Activated CD8-positive, alpha-beta T cell treated with anti-CD3 and anti-CD28 coated beads for 36 hours (primary cell): ENCODE data around the gene SLC12A9. TPM values are rescaled to one million over a fixed set of nuclear protein-coding genes. Genes with fewer than 3 reads are reported as not detected.
A peak's percentile ranks its signal among the peaks of the same experiment; 100 is the strongest.

ENCODE experiments used
- ATAC-seq: fragments of 200-7000 bp; cut with Tn5 transposase; one replicate; pipeline ENCODE4 v1.10.0; 2021; ENCODE audit warnings: mild to moderate bottlenecking, moderate library complexity
- CTCF ChIA-PET: fragments of 350-600 bp; sonication (Branson Sonifier 250); formaldehyde crosslinking; loops from one replicate; lab custom pipeline; 2021; ENCODE audit warnings: antibody characterized with exemption; lab: Charles Lee
- POLR2A ChIA-PET: fragments of 350-600 bp; sonication (Branson Sonifier 250); formaldehyde crosslinking; loops from one replicate; lab custom pipeline; 2021; ENCODE audit warnings: antibody characterized with exemption; lab: Charles Lee
- DNase-seq: peaks from one replicate; pipeline ENCODE4 v3.0.0-alpha.2; 2020
- H3K27ac Mint-ChIP-seq: one replicate; pipeline ENCODE4 v1.8.0; 2021; ENCODE audit warnings: mild to moderate bottlenecking, mixed read lengths
- H3K27me3 Mint-ChIP-seq: one replicate; pipeline ENCODE4 v1.8.0; 2021; ENCODE audit warnings: mixed read lengths
- H3K36me3 Mint-ChIP-seq: one replicate; pipeline ENCODE4 v1.8.0; 2021; ENCODE audit warnings: low read depth, mixed read lengths
- H3K4me1 Mint-ChIP-seq: one replicate; pipeline ENCODE4 v1.8.0; 2021; ENCODE audit warnings: low read depth, mixed read lengths
- H3K4me3 Mint-ChIP-seq: one replicate; pipeline ENCODE4 v1.8.0; 2021; ENCODE audit warnings: mild to moderate bottlenecking, moderate library complexity, mixed read lengths
- H3K9me3 Mint-ChIP-seq: one replicate; pipeline ENCODE4 v1.8.0; 2021; ENCODE audit warnings: mixed read lengths
- CTCF ChIP-seq: fragments of 200-600 bp; IDR thresholded peaks from one replicate; pipeline ENCODE4 v1.8.0; 2022; ENCODE audit warnings: antibody characterized with exemption, mild to moderate bottlenecking
- intact Hi-C: fragments of 100-400 bp; cut with micrococcal nuclease; formaldehyde crosslinking; loops from one replicate; pipeline ENCODE4 v1.10.0; 2022
- total RNA-seq, 2 experiments: library from RNA; stranded (reverse); gene quantifications; one replicate each; pipeline ENCODE4 v1.2.3, GENCODE V29; 2021

SLC12A9 gene
- total RNA-seq, 2 experiments from 2014 or later: 10.2 to 11.3 TPM

- H3K9me3 Mint-ChIP-seq: no peaks in the 10 kb centered on the region
- peak overlapping the region; percentile 98 for H3K27ac Mint-ChIP-seq
- intact Hi-C loops: no loop called here
- CTCF ChIA-PET: interaction anchor here (2.4 kb wide), 1 partner anchor 13 kb away, joined by 9 read pairs; no protein-coding TSS in a partner anchor
- H3K4me1 Mint-ChIP-seq: peaks cover 34% of the 10 kb centered on the region
- H3K27me3 Mint-ChIP-seq: no peaks in the 10 kb centered on the region
- peaks cover 64% of the 10 kb centered on the region for H3K36me3 Mint-ChIP-seq
- H3K4me3 Mint-ChIP-seq: peak overlapping the region; percentile 98
- POLR2A ChIA-PET: interaction anchor here (1.2 to 6.8 kb wide), 4 partner anchors 13 to 211 kb away, joined by 3 to 167 read pairs (median 8); partner anchors contain the start of genes SLC12A9, TRIM56 and UFSP1
- ATAC-seq: no peak
- DNase-seq: no peak
- TF ChIP-seq CTCF: no peak
Observed at GRCh38 chr7:100874300-100874576, 21.7 kb downstream of the SLC12A9 start.

- intact Hi-C loops: no loop called here
- H3K4me1 Mint-ChIP-seq: peaks cover 38% of the 10 kb centered on the region
- H3K27me3 Mint-ChIP-seq: no peaks in the 10 kb centered on the region
- peak within 1 kb of the TSS; percentile 98 for H3K27ac Mint-ChIP-seq
- DNase-seq (peak; percentile 99), ATAC-seq (peak; percentile 95)
- CTCF ChIA-PET: interaction anchor here (1.0 to 2.8 kb wide), 5 partner anchors 12 to 169 kb away, joined by 3 to 16 read pairs (median 9); partner anchors contain the start of genes POP7, SLC12A9 and UFSP1
- POLR2A ChIA-PET: interaction anchor here (0.6 to 6.8 kb wide), 13 partner anchors 8 to 211 kb away, joined by 3 to 167 read pairs (median 4); partner anchors contain the start of genes POP7, SLC12A9, TRIM56 and TRIP6
- H3K4me3 Mint-ChIP-seq: peak within 1 kb of the TSS; percentile 98
- no peak for TF ChIP-seq CTCF
- peaks cover 68% of the 10 kb centered on the region for H3K36me3 Mint-ChIP-seq
- no peaks in the 10 kb centered on the region for H3K9me3 Mint-ChIP-seq
Observed at GRCh38 chr7:100874577-100875355, 22.3 kb downstream of the SLC12A9 start, which contains the start of gene SRRT. Gene SRRT, plus strand, starts transcription at chr7:100875103. Its CDS starts 488 bp downstream, at chr7:100875591.

GRCh38 chr7:100875356-100875751 lies 22.8 kb downstream of the SLC12A9 start:
- Mint-ChIP-seq H3K9me3 (no peaks in the 10 kb centered on the region), H3K4me1 (peaks cover 41% of the 10 kb centered on the region), H3K27ac (peak overlapping the region; percentile 98), H3K27me3 (no peaks in the 10 kb centered on the region), H3K36me3 (peaks cover 72% of the 10 kb centered on the region), H3K4me3 (peak overlapping the region; percentile 98)
- ChIA-PET CTCF (interaction anchor here (1.0 to 2.8 kb wide), 7 partner anchors 8 to 369 kb away, joined by 3 to 16 read pairs (median 6); partner anchors contain the start of genes POP7, SLC12A9, TRIP6 and UFSP1), POLR2A (interaction anchor here (0.7 to 6.8 kb wide), 12 partner anchors 9 to 392 kb away, joined by 3 to 167 read pairs (median 4); partner anchors contain the start of genes POP7, SLC12A9, TRIM56 and TRIP6)
- DNase-seq (peak; percentile 71), ATAC-seq (peak; percentile 47)
- intact Hi-C loops: no loop called here
- no peak for TF ChIP-seq CTCF

GRCh38 chr7:100878013-100878412 lies 25.5 kb downstream of the SLC12A9 start:
- TF ChIP-seq CTCF: no peak
- CTCF ChIA-PET: interaction anchor here (1.1 to 1.9 kb wide), 3 partner anchors 9 to 26 kb away, joined by 3 to 9 read pairs (median 3); partner anchors contain the start of gene UFSP1
- ATAC-seq (no peak), DNase-seq (no peak)
- no peaks in the 10 kb centered on the region for H3K9me3 Mint-ChIP-seq
- intact Hi-C loops: no loop called here
- peak overlapping the region; percentile 38 for H3K4me3 Mint-ChIP-seq
- H3K36me3 Mint-ChIP-seq: peaks cover 81% of the 10 kb centered on the region
- peaks cover 42% of the 10 kb centered on the region for H3K4me1 Mint-ChIP-seq
- H3K27ac Mint-ChIP-seq: peak overlapping the region; percentile 71
- H3K27me3 Mint-ChIP-seq: no peaks in the 10 kb centered on the region
- POLR2A ChIA-PET: interaction anchor here (6.8 kb wide), 1 partner anchor 9 kb away, joined by 167 read pairs; the partner anchor contains the start of gene UFSP1
